GM23338 (cell line): ENCODE results near the gene GLYATL3. TPM values are rescaled to one million over a fixed set of nuclear protein-coding genes. Genes with fewer than 3 reads are reported as not detected.

Experiments used
- ATAC-seq: fragments of 200-7000 bp; cut with Tn5 transposase; 3 replicates; pipeline ENCODE4 v1.9.1; 2020
- DNase-seq: peaks from one replicate; pipeline ENCODE4 v3.0.0-alpha.2; 2015; ENCODE audit warnings: low spot score
- H2AFZ ChIP-seq: fragments of 200-600 bp; sonication (generic); 2 replicates; pipeline ENCODE4 v1.8.0; 2016; ENCODE audit warnings: antibody characterized with exemption, mild to moderate bottlenecking, moderate library complexity
- H3F3A ChIP-seq: fragments of 200-600 bp; sonication (generic); replicated peaks from 2 replicates; pipeline ENCODE4 v1.8.0; 2017; ENCODE audit warnings: antibody characterized with exemption, mixed run types, low read depth
- H3K27ac ChIP-seq: fragments of 200-600 bp; sonication (generic); 2 replicates; pipeline ENCODE4 v1.6.1; 2016; ENCODE audit warnings: low read depth
- H3K27me3 ChIP-seq: fragments of 200-600 bp; sonication (generic); 2 replicates; pipeline ENCODE4 v1.8.0; 2016; ENCODE audit warnings: mild to moderate bottlenecking, mixed run types, moderate library complexity; ENCODE audit not compliant: insufficient read depth
- H3K36me3 ChIP-seq: fragments of 200-600 bp; sonication (generic); 2 replicates; pipeline ENCODE4 v1.8.0; 2016; ENCODE audit warnings: mild to moderate bottlenecking; ENCODE audit not compliant: insufficient read depth
- H3K4me1 ChIP-seq: fragments of 200-600 bp; sonication (generic); 2 replicates; pipeline ENCODE4 v1.8.0; 2016; ENCODE audit warnings: mild to moderate bottlenecking, moderate library complexity; ENCODE audit not compliant: insufficient read depth
- H3K4me2 ChIP-seq: fragments of 200-600 bp; sonication (generic); 2 replicates; pipeline ENCODE4 v1.7.1; 2017; ENCODE audit warnings: mixed run types
- H3K4me3 ChIP-seq: fragments of 200-600 bp; sonication (generic); 2 replicates; pipeline ENCODE4 v1.6.1; 2016; ENCODE audit warnings: mixed run types
- H3K79me2 ChIP-seq: fragments of 200-600 bp; sonication (generic); replicated peaks from 2 replicates; pipeline ENCODE4 v1.8.0; 2017; ENCODE audit warnings: mild to moderate bottlenecking; ENCODE audit not compliant: insufficient read depth
- H3K9me2 ChIP-seq: fragments of 200-600 bp; sonication (generic); 2 replicates; pipeline ENCODE4 v1.8.0; 2017; ENCODE audit not compliant: insufficient read depth
- H4K20me1 ChIP-seq: fragments of 200-600 bp; sonication (generic); replicated peaks from 2 replicates; pipeline ENCODE4 v1.8.0; 2017; ENCODE audit warnings: mild to moderate bottlenecking; ENCODE audit not compliant: insufficient read depth
- H3K27ac Mint-ChIP-seq: 2 replicates; pipeline ENCODE4 v1.8.0; 2020; ENCODE audit warnings: inconsistent platforms, mild to moderate bottlenecking, moderate library complexity, mixed read lengths
- H3K27me3 Mint-ChIP-seq: 3 replicates; pipeline ENCODE4 v1.8.0; 2022; ENCODE audit warnings: low read depth, mild to moderate bottlenecking, moderate library complexity, mixed read lengths, inconsistent platforms; ENCODE audit not compliant: insufficient read depth, poor library complexity
- H3K36me3 Mint-ChIP-seq: 3 replicates; pipeline ENCODE4 v1.8.0; 2021; ENCODE audit warnings: low read depth, mild to moderate bottlenecking, inconsistent platforms, moderate library complexity, mixed read lengths
- H3K4me1 Mint-ChIP-seq: 3 replicates; pipeline ENCODE4 v1.8.0; 2020; ENCODE audit warnings: mild to moderate bottlenecking, inconsistent platforms, mixed read lengths
- H3K4me3 Mint-ChIP-seq: 3 replicates; pipeline ENCODE4 v1.8.0; 2021; ENCODE audit warnings: moderate library complexity, mild to moderate bottlenecking, inconsistent platforms, mixed read lengths
- H3K9me3 Mint-ChIP-seq: 3 replicates; pipeline ENCODE4 v1.8.0; 2020; ENCODE audit warnings: moderate library complexity, mild to moderate bottlenecking, inconsistent platforms, mixed read lengths
- CREB1 ChIP-seq: fragments of 250-450 bp; sonication (Bioruptor Pico); IDR thresholded peaks from 2 replicates; pipeline ENCODE4 v1.5.0; 2020; ENCODE audit warnings: low read depth, mild to moderate bottlenecking, moderate library complexity
- ETS1 ChIP-seq: IDR thresholded peaks from 2 replicates; pipeline ENCODE4 v1.6.1; 2016; ENCODE audit warnings: antibody characterized with exemption
- EZH2 ChIP-seq: fragments of 200-600 bp; sonication (generic); IDR thresholded peaks from one replicate; pipeline ENCODE4 v1.8.0; 2017; ENCODE audit warnings: antibody characterized with exemption, mild to moderate bottlenecking, low read depth; ENCODE audit not compliant: unreplicated experiment
- EZH2phosphoT487 ChIP-seq: fragments of 200-600 bp; sonication (generic); IDR thresholded peaks from one replicate; pipeline ENCODE4 v1.8.1; 2018; ENCODE audit warnings: antibody characterized with exemption; ENCODE audit not compliant: unreplicated experiment
- POLR2AphosphoS5 ChIP-seq: IDR thresholded peaks from 2 replicates; pipeline ENCODE4 v1.6.1; 2016; ENCODE audit warnings: antibody characterized with exemption, low read depth
- STAT1 ChIP-seq: IDR thresholded peaks from one replicate; pipeline ENCODE4 v1.6.1; 2016; ENCODE audit warnings: antibody characterized with exemption; ENCODE audit not compliant: unreplicated experiment
- ZNF114 ChIP-seq: fragments of 250-450 bp; sonication (Bioruptor Pico); IDR thresholded peaks from 2 replicates; pipeline ENCODE4 v1.5.0; 2020; ENCODE audit warnings: mild to moderate bottlenecking, moderate library complexity
- polyA plus RNA-seq: library from polyadenylated mRNA; unstranded; fragments of >200 nt; fragmentation: Nextera tagmentation; extraction: Ambion mirVana; gene quantifications from 2 replicates; pipeline ENCODE4 v1.2.1, GENCODE V29; 2016
- total RNA-seq: library from RNA; depleted of rRNA; stranded (reverse); fragments of >200 nt; shearing (Covaris generic); gene quantifications from 2 replicates; pipeline ENCODE4 v1.2.3, GENCODE V29; 2014
- TF ChIP-seq, protein P1 (sequence below), 2 experiments: fragments of 200-600 bp in 1 of 2; sonication (generic) in 1 of 2; conservative IDR thresholded peaks; 2 replicates each; pipeline versions ENCODE4 v1.5.1 to v1.6.1; 2016 to 2017; ENCODE audit warnings: antibody characterized with exemption in 2 of 2, low read depth in 2 of 2, mild to moderate bottlenecking in 2 of 2, moderate library complexity in 1 of 2
- TF ChIP-seq, protein P2 (sequence below): fragments of 250-450 bp; sonication (Bioruptor Pico); IDR thresholded peaks from 2 replicates; pipeline ENCODE4 v1.5.0; 2020; ENCODE audit warnings: mild to moderate bottlenecking, moderate library complexity
- TF ChIP-seq, protein P3 (sequence below): IDR thresholded peaks from one replicate; pipeline ENCODE4 v1.6.1; 2018; ENCODE audit warnings: antibody characterized with exemption; ENCODE audit not compliant: unreplicated experiment

GLYATL3 gene
- total and polyA plus RNA-seq, 2 experiments from 2014 or later, result not detected

- H3K9me2 ChIP-seq, result no peaks in the 10 kb centered on the region
- H3K9me3 Mint-ChIP-seq, result no peaks in the 10 kb centered on the region
- no peak for DNase-seq
- H3K4me1 ChIP-seq, result peaks cover 6% of the 10 kb centered on the region
- H3F3A ChIP-seq, result no peaks in the 10 kb centered on the region
- H3K4me3 Mint-ChIP-seq, result no peak overlapping the region
- no peaks in the 10 kb centered on the region for H3K36me3 ChIP-seq
- H2AFZ ChIP-seq, result no peak overlapping the region
- no peak for ATAC-seq
- no peaks in the 10 kb centered on the region for H3K79me2 ChIP-seq
- H3K27me3 ChIP-seq, result no peaks in the 10 kb centered on the region
- H3K27ac ChIP-seq, result no peak overlapping the region
- no peaks in the 10 kb centered on the region for H3K36me3 Mint-ChIP-seq
- H3K27ac Mint-ChIP-seq, result no peak overlapping the region
- no peaks in the 10 kb centered on the region for H4K20me1 ChIP-seq
- H3K4me1 Mint-ChIP-seq, result peaks cover 8% of the 10 kb centered on the region
- no peak overlapping the region for H3K4me2 ChIP-seq
- no peak overlapping the region for H3K4me3 ChIP-seq
- TF ChIP-seq STAT1 (no peak), EZH2 (no peak), ETS1 (no peak), POLR2AphosphoS5 (no peak), EZH2phosphoT487 (no peak)
- TF ChIP-seq, protein P1, sequence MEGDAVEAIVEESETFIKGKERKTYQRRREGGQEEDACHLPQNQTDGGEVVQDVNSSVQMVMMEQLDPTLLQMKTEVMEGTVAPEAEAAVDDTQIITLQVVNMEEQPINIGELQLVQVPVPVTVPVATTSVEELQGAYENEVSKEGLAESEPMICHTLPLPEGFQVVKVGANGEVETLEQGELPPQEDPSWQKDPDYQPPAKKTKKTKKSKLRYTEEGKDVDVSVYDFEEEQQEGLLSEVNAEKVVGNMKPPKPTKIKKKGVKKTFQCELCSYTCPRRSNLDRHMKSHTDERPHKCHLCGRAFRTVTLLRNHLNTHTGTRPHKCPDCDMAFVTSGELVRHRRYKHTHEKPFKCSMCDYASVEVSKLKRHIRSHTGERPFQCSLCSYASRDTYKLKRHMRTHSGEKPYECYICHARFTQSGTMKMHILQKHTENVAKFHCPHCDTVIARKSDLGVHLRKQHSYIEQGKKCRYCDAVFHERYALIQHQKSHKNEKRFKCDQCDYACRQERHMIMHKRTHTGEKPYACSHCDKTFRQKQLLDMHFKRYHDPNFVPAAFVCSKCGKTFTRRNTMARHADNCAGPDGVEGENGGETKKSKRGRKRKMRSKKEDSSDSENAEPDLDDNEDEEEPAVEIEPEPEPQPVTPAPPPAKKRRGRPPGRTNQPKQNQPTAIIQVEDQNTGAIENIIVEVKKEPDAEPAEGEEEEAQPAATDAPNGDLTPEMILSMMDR (conservative IDR thresholded peaks at IDR 0.05; ENCODE audit: low read depth in 2 of 2), result no peak
- peaks cover 3% of the 10 kb centered on the region for H3K27me3 Mint-ChIP-seq
These were observed 24.2 kb downstream of the GLYATL3 start for GRCh38 chr6:49523901-49524300.

DNA sequence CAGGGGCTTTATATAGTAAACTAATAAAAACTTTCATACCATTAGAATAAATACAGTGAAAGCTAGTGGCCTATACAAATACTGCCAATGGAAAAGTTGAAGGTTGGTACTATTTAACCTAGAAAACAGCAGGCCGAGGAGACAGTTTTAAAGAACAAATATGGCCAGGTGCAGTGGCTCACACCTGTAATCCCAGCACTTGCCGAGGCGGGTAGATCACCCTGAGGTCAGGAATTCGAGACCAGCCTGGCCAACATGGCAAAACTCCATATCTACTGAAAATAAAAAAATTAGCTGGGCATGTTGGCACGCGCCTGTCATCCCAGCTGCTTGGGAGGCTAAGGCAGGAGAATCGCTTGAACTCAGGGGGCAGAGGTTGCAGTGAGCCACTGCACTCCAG, 24.8 kb downstream of the GLYATL3 start:
- Mint-ChIP-seq H3K4me3 (no peak overlapping the region), H3K9me3 (no peaks in the 10 kb centered on the region), H3K27me3 (peaks cover 3% of the 10 kb centered on the region), H3K36me3 (no peaks in the 10 kb centered on the region), H3K4me1 (peaks cover 8% of the 10 kb centered on the region), H3K27ac (no peak overlapping the region)
- peaks cover 6% of the 10 kb centered on the region for H3K4me1 ChIP-seq
- H3K9me2 ChIP-seq, result no peaks in the 10 kb centered on the region
- H3K4me2 ChIP-seq, result no peak overlapping the region
- no peak for DNase-seq
- H3K79me2 ChIP-seq, result no peaks in the 10 kb centered on the region
- H3F3A ChIP-seq, result no peaks in the 10 kb centered on the region
- H3K27ac ChIP-seq, result no peak overlapping the region
- H2AFZ ChIP-seq, result no peak overlapping the region
- no peak overlapping the region for H3K4me3 ChIP-seq
- H4K20me1 ChIP-seq, result no peaks in the 10 kb centered on the region
- no peaks in the 10 kb centered on the region for H3K36me3 ChIP-seq
- H3K27me3 ChIP-seq, result no peaks in the 10 kb centered on the region
- ATAC-seq, result no peak
- TF ChIP-seq, protein P2, sequence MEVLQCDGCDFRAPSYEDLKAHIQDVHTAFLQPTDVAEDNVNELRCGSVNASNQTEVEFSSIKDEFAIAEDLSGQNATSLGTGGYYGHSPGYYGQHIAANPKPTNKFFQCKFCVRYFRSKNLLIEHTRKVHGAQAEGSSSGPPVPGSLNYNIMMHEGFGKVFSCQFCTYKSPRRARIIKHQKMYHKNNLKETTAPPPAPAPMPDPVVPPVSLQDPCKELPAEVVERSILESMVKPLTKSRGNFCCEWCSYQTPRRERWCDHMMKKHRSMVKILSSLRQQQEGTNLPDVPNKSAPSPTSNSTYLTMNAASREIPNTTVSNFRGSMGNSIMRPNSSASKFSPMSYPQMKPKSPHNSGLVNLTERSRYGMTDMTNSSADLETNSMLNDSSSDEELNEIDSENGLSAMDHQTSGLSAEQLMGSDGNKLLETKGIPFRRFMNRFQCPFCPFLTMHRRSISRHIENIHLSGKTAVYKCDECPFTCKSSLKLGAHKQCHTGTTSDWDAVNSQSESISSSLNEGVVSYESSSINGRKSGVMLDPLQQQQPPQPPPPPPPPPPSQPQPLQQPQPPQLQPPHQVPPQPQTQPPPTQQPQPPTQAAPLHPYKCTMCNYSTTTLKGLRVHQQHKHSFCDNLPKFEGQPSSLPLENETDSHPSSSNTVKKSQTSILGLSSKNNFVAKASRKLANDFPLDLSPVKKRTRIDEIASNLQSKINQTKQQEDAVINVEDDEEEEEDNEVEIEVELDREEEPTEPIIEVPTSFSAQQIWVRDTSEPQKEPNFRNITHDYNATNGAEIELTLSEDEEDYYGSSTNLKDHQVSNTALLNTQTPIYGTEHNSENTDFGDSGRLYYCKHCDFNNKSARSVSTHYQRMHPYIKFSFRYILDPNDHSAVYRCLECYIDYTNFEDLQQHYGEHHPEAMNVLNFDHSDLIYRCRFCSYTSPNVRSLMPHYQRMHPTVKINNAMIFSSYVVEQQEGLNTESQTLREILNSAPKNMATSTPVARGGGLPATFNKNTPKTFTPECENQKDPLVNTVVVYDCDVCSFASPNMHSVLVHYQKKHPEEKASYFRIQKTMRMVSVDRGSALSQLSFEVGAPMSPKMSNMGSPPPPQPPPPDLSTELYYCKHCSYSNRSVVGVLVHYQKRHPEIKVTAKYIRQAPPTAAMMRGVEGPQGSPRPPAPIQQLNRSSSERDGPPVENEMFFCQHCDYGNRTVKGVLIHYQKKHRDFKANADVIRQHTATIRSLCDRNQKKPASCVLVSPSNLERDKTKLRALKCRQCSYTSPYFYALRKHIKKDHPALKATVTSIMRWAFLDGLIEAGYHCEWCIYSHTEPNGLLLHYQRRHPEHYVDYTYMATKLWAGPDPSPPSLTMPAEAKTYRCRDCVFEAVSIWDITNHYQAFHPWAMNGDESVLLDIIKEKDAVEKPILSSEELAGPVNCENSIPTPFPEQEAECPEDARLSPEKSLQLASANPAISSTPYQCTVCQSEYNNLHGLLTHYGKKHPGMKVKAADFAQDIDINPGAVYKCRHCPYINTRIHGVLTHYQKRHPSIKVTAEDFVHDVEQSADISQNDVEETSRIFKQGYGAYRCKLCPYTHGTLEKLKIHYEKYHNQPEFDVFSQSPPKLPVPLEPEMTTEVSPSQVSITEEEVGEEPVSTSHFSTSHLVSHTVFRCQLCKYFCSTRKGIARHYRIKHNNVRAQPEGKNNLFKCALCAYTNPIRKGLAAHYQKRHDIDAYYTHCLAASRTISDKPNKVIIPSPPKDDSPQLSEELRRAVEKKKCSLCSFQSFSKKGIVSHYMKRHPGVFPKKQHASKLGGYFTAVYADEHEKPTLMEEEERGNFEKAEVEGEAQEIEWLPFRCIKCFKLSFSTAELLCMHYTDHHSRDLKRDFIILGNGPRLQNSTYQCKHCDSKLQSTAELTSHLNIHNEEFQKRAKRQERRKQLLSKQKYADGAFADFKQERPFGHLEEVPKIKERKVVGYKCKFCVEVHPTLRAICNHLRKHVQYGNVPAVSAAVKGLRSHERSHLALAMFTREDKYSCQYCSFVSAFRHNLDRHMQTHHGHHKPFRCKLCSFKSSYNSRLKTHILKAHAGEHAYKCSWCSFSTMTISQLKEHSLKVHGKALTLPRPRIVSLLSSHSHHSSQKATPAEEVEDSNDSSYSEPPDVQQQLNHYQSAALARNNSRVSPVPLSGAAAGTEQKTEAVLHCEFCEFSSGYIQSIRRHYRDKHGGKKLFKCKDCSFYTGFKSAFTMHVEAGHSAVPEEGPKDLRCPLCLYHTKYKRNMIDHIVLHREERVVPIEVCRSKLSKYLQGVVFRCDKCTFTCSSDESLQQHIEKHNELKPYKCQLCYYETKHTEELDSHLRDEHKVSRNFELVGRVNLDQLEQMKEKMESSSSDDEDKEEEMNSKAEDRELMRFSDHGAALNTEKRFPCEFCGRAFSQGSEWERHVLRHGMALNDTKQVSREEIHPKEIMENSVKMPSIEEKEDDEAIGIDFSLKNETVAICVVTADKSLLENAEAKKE (CRISPR knock-in tag), result no peak
- no peak for TF ChIP-seq STAT1
- TF ChIP-seq ZNF114 (CRISPR knock-in tag), result no peak
- TF ChIP-seq, protein P3, sequence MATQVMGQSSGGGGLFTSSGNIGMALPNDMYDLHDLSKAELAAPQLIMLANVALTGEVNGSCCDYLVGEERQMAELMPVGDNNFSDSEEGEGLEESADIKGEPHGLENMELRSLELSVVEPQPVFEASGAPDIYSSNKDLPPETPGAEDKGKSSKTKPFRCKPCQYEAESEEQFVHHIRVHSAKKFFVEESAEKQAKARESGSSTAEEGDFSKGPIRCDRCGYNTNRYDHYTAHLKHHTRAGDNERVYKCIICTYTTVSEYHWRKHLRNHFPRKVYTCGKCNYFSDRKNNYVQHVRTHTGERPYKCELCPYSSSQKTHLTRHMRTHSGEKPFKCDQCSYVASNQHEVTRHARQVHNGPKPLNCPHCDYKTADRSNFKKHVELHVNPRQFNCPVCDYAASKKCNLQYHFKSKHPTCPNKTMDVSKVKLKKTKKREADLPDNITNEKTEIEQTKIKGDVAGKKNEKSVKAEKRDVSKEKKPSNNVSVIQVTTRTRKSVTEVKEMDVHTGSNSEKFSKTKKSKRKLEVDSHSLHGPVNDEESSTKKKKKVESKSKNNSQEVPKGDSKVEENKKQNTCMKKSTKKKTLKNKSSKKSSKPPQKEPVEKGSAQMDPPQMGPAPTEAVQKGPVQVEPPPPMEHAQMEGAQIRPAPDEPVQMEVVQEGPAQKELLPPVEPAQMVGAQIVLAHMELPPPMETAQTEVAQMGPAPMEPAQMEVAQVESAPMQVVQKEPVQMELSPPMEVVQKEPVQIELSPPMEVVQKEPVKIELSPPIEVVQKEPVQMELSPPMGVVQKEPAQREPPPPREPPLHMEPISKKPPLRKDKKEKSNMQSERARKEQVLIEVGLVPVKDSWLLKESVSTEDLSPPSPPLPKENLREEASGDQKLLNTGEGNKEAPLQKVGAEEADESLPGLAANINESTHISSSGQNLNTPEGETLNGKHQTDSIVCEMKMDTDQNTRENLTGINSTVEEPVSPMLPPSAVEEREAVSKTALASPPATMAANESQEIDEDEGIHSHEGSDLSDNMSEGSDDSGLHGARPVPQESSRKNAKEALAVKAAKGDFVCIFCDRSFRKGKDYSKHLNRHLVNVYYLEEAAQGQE, result no peak
- TF ChIP-seq CREB1, result no peak
